ENCODE data around the gene BDKRB1. TPM values are rescaled to one million over a fixed set of nuclear protein-coding genes. Genes with fewer than 3 reads are reported as not detected.

The BDKRB1 gene
- total RNA-seq, 1 experiment from 2014 or later = 0.11 TPM

GRCh38 chr14:96285667-96286066 is 29.7 kb downstream of the BDKRB1 start (continued):
- no peak for TF ChIP-seq USF2 (CRISPR knock-in tag; IDR thresholded peaks at IDR 0.05)

GRCh38 chr14:96286251-96286650 is 30.2 kb downstream of the BDKRB1 start:
- TF ChIP-seq ZNF512 (CRISPR knock-in tag; IDR thresholded peaks at IDR 0.05; ENCODE audit: borderline replicate concordance) = no peak
- TF ChIP-seq ZBTB43 (CRISPR knock-in tag; IDR thresholded peaks at IDR 0.05) = no peak
- TF ChIP-seq ERG (CRISPR knock-in tag; IDR thresholded peaks at IDR 0.05) = no peak
- TF ChIP-seq MAX (CRISPR knock-in tag; IDR thresholded peaks at IDR 0.05) = no peak
- TF ChIP-seq TCF7 (CRISPR knock-in tag; IDR thresholded peaks at IDR 0.05; ENCODE audit: low read depth) = no peak
- TF ChIP-seq FOXP4 (CRISPR knock-in tag; IDR thresholded peaks at IDR 0.05) = no peak
- TF ChIP-seq ATF3 (CRISPR knock-in tag; conservative IDR thresholded peaks at IDR 0.05) = no peak
- no peak overlapping the region for H3K27ac Mint-ChIP-seq
- ATAC-seq (no peak), DNase-seq (ENCODE audit: low spot score) (no peak)
- no peaks in the 10 kb centered on the region for H3K9me3 Mint-ChIP-seq
- no peaks in the 10 kb centered on the region for H3K4me1 Mint-ChIP-seq
- H3K27me3 Mint-ChIP-seq (ENCODE audit: low read depth) = no peaks in the 10 kb centered on the region
- peaks cover 12% of the 10 kb centered on the region for H3K36me3 Mint-ChIP-seq
- H3K4me3 Mint-ChIP-seq = no peak overlapping the region
- ChIA-PET POLR2A (no interaction called here), CTCF (interaction anchor here (1.3 to 2.8 kb wide), 3 partner anchors 11 to 188 kb away, joined by 4 to 11 read pairs (median 7); no protein-coding TSS in a partner anchor)

GRCh38 chr14:96287856-96288255 is 31.8 kb downstream of the BDKRB1 start:
- Mint-ChIP-seq H3K36me3 (peaks cover 12% of the 10 kb centered on the region), H3K4me1 (no peaks in the 10 kb centered on the region), H3K4me3 (no peak overlapping the region), H3K9me3 (no peaks in the 10 kb centered on the region), H3K27me3 (ENCODE audit: low read depth) (no peaks in the 10 kb centered on the region), H3K27ac (0 out of 2 replicates have a peak overlapping the region, but pooled peaks have one; percentile 19)
- ATAC-seq (no peak), DNase-seq (ENCODE audit: low spot score) (no peak)
- ChIA-PET POLR2A (no interaction called here), CTCF (interaction anchor here (2.8 kb wide), 1 partner anchor 187 kb away, joined by 11 read pairs; no protein-coding TSS in a partner anchor)
- TF ChIP-seq ETV6 (CRISPR knock-in tag; IDR thresholded peaks at IDR 0.05) (no peak), E2F4 (CRISPR knock-in tag; IDR thresholded peaks at IDR 0.05; ENCODE audit: borderline replicate concordance, low read depth) (no peak), ZNF219 (CRISPR knock-in tag; IDR thresholded peaks at IDR 0.05; ENCODE audit: borderline replicate concordance) (no peak), NFATC4 (CRISPR knock-in tag; IDR thresholded peaks at IDR 0.05) (no peak), FOXK1 (CRISPR knock-in tag; IDR thresholded peaks at IDR 0.05) (no peak)

Data from WTC11 (cell line).